ENCODE results near the gene COG5.

The COG5 gene

GRCh38 chr7:107173691-107174406, 389.9 kb downstream of the COG5 start:
- H3F3A ChIP-seq (ENCODE audit: insufficient read depth, low read length): no peaks in the 10 kb centered on the region
- no peak overlapping the region for H3K4me3 ChIP-seq (ENCODE audit: low read depth, low read length, poor library complexity, severe bottlenecking)
- H4K20me1 ChIP-seq (ENCODE audit: insufficient read depth, low read length): no peaks in the 10 kb centered on the region
- H3K27ac ChIP-seq (ENCODE audit: low read depth, low read length, poor library complexity, severe bottlenecking): no peak overlapping the region
- no peaks in the 10 kb centered on the region for H3K9me3 ChIP-seq (ENCODE audit: low read length)
- no peak overlapping the region for H2AFZ ChIP-seq (ENCODE audit: low read length)
- H3K36me3 ChIP-seq (ENCODE audit: insufficient read depth, low read length): peaks cover 5% of the 10 kb centered on the region; the same call in 1 of the 2 replicates
- no peak for TF ChIP-seq EZH2 (IDR thresholded peaks at IDR 0.05; ENCODE audit: borderline replicate concordance, low read length)
- no peak for TF ChIP-seq CTCF (IDR thresholded peaks at IDR 0.05; ENCODE audit: low read length)
- H3K9me2 ChIP-seq (ENCODE audit: low read depth, low read length): no peaks in the 10 kb centered on the region
- H3K4me1 ChIP-seq (ENCODE audit: insufficient read depth, low read length, severe bottlenecking): peaks cover 26% of the 10 kb centered on the region
- H3K9ac ChIP-seq (ENCODE audit: low read length): no peak overlapping the region; the same call in 1 of the 2 replicates
- no peaks in the 10 kb centered on the region for H3K27me3 ChIP-seq (ENCODE audit: insufficient read depth, low read length)
- H3K79me2 ChIP-seq (ENCODE audit: insufficient read depth, low read length): peaks cover 79% of the 10 kb centered on the region
- peak overlapping the region; percentile 18; the same call in 1 of the 2 replicates for H3K4me2 ChIP-seq (ENCODE audit: low read length)

DNA sequence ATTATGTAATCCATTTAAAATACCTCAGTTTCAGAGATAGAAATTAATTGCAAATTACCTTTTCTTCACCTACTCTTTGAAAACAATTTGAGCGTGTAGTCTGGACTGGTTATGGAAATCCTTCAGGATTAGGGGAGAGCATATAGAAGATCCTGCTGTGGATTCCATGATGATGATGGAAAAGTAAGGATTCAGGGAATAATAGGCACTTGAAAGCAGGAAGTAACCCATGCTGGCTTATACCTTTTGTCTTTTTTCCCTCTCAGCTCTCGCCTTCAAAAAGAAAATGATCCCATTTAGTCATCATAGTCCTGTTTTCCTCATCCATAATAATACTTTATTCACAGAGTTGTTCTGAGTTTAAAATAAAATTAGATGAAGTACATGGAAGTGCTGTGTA, 390.5 kb downstream of the COG5 start:
- Histone ChIP-seq H2AFZ (ENCODE audit: low read length) (no peak overlapping the region), H3K79me2 (ENCODE audit: insufficient read depth, low read length) (peaks cover 76% of the 10 kb centered on the region), H3K27me3 (ENCODE audit: insufficient read depth, low read length) (no peaks in the 10 kb centered on the region), H3K4me3 (ENCODE audit: low read depth, low read length, poor library complexity, severe bottlenecking) (no peak overlapping the region), H4K20me1 (ENCODE audit: insufficient read depth, low read length) (no peaks in the 10 kb centered on the region), H3K9ac (ENCODE audit: low read length) (no peak overlapping the region; the same call in 1 of the 2 replicates), H3K9me2 (ENCODE audit: low read depth, low read length) (no peaks in the 10 kb centered on the region), H3K36me3 (ENCODE audit: insufficient read depth, low read length) (peaks cover 5% of the 10 kb centered on the region; the same call in 1 of the 2 replicates), H3K27ac (ENCODE audit: low read depth, low read length, poor library complexity, severe bottlenecking) (no peak overlapping the region), H3K4me1 (ENCODE audit: insufficient read depth, low read length, severe bottlenecking) (peaks cover 26% of the 10 kb centered on the region), H3K4me2 (ENCODE audit: low read length) (peak overlapping the region; percentile 18; the same call in 1 of the 2 replicates), H3F3A (ENCODE audit: insufficient read depth, low read length) (no peaks in the 10 kb centered on the region), H3K9me3 (ENCODE audit: low read length) (no peaks in the 10 kb centered on the region)
- TF ChIP-seq CTCF (IDR thresholded peaks at IDR 0.05; ENCODE audit: low read length): no peak
- TF ChIP-seq EZH2 (IDR thresholded peaks at IDR 0.05; ENCODE audit: borderline replicate concordance, low read length): no peak

DNA sequence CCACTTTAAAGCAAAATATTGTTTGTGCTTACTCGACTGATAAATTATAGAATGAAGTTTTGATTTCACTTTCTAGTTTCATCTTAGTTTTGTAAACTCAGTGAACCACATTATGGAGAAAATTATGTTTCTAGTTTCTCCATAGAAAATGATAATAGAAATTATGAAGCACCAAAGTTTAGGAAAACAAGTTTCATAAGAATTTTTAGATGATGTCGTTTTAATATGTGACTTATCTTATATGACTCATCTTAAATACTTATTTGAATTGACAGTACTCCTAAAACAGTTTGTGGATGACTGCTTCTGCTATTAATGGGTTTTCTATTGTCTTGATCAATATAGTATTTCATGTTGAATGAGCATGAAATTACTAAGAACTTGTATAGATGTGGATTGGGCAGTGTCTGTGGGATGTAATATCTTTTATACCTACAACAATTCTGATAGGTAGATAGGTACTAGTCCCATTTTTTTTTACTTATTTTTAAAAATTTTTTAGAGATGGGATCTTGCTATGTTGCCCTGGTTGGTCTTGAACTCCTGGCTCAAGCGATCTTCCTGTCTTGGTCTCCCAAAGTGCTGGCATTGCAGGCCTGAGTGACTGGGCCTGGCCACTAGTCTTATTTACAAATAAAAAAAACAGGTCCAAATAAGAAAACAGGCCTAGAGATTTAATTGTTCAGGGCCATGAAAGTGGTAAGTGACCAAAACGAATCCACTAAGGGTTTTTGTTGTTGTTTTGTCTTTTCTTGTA, 391.3 kb downstream of the COG5 start:
- Histone ChIP-seq H3K27me3 (ENCODE audit: insufficient read depth, low read length) (no peaks in the 10 kb centered on the region), H3K9ac (ENCODE audit: low read length) (no peak overlapping the region), H3F3A (ENCODE audit: insufficient read depth, low read length) (no peaks in the 10 kb centered on the region), H3K36me3 (ENCODE audit: insufficient read depth, low read length) (peaks cover 5% of the 10 kb centered on the region; the same call in 1 of the 2 replicates), H3K79me2 (ENCODE audit: insufficient read depth, low read length) (peaks cover 68% of the 10 kb centered on the region), H4K20me1 (ENCODE audit: insufficient read depth, low read length) (no peaks in the 10 kb centered on the region), H3K27ac (ENCODE audit: low read depth, low read length, poor library complexity, severe bottlenecking) (no peak overlapping the region), H2AFZ (ENCODE audit: low read length) (no peak overlapping the region), H3K4me2 (ENCODE audit: low read length) (no peak overlapping the region), H3K4me1 (ENCODE audit: insufficient read depth, low read length, severe bottlenecking) (peaks cover 27% of the 10 kb centered on the region), H3K9me2 (ENCODE audit: low read depth, low read length) (no peaks in the 10 kb centered on the region), H3K4me3 (ENCODE audit: low read depth, low read length, poor library complexity, severe bottlenecking) (no peak overlapping the region), H3K9me3 (ENCODE audit: low read length) (no peaks in the 10 kb centered on the region)
- TF ChIP-seq CTCF (IDR thresholded peaks at IDR 0.05; ENCODE audit: low read length): no peak
- no peak for TF ChIP-seq EZH2 (IDR thresholded peaks at IDR 0.05; ENCODE audit: borderline replicate concordance, low read length)
